HS-5 (cell line): ENCODE data around the gene SEMA3E.

Experiments used
- DNase-seq: peaks from one replicate; pipeline ENCODE4 v3.0.0-alpha.2; 2012; ENCODE audit warnings: low read depth

The SEMA3E gene

GRCh38 chr7:83347945-83348444 is 300.9 kb downstream of the SEMA3E start:
- peak; percentile 28 for DNase-seq

GRCh38 chr7:83339907-83340306 is 309.0 kb downstream of the SEMA3E start:
- no peak for DNase-seq

GRCh38 chr7:83338277-83338950 is 310.5 kb downstream of the SEMA3E start:
- DNase-seq = no peak

GRCh38 chr7:83337050-83337449 is 311.9 kb downstream of the SEMA3E start:
- no peak for DNase-seq

- DNase-seq = no peak
Measured at GRCh38 chr7:83326223-83326622, 322.7 kb downstream of the SEMA3E start.

GRCh38 chr7:83325083-83325482 is 323.9 kb downstream of the SEMA3E start:
- DNase-seq = no peak

GRCh38 chr7:83324596-83324995 is 324.3 kb downstream of the SEMA3E start:
- DNase-seq = no peak

- no peak for DNase-seq
Measured at GRCh38 chr7:83321011-83321410, 327.9 kb downstream of the SEMA3E start.

GRCh38 chr7:83313931-83314330 is 335.0 kb downstream of the SEMA3E start:
- no peak for DNase-seq
